ENCODE data around the gene RBAK.
"Not testable (repeated sequence)": the region's sequence is repeated elsewhere in the genome, so short reads cannot be mapped to it uniquely, and the experiment has no call there.

RBAK gene

DNA sequence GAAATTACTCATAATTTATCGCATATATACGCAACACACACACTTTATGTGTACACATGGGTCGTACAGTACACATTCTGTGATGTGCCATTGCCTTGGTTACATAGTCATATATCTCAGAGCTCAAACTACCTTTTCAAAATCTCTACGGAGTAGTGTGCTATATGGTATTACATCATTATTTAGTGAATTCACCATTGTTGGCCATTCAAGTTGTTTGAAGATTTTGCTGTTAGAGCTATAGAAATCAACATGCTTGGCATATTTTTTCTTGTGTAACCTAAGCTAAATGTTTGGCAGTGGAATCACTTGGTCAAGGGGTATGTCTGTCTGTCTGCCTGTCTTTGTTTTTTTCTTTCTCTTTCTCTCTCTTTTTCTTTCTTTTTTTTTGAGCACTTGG lies 44.7 kb upstream of the RBAK start:
- Histone ChIP-seq H3K27ac (no peak overlapping the region), H3K4me1 (ENCODE audit: control insufficient read depth in 1 of 2, insufficient read depth in 1 of 2, low read depth in 1 of 2, low read length in 1 of 2) (no peaks in the 10 kb centered on the region), H3K36me3 (peaks cover 29% of the 10 kb centered on the region), H3K4me3 (ENCODE audit: low read depth in 1 of 2, low read length in 1 of 2) (no peak overlapping the region), H3K9me3 (no peaks in the 10 kb centered on the region), H3K27me3 (no peaks in the 10 kb centered on the region)
- TF ChIP-seq, protein P1, sequence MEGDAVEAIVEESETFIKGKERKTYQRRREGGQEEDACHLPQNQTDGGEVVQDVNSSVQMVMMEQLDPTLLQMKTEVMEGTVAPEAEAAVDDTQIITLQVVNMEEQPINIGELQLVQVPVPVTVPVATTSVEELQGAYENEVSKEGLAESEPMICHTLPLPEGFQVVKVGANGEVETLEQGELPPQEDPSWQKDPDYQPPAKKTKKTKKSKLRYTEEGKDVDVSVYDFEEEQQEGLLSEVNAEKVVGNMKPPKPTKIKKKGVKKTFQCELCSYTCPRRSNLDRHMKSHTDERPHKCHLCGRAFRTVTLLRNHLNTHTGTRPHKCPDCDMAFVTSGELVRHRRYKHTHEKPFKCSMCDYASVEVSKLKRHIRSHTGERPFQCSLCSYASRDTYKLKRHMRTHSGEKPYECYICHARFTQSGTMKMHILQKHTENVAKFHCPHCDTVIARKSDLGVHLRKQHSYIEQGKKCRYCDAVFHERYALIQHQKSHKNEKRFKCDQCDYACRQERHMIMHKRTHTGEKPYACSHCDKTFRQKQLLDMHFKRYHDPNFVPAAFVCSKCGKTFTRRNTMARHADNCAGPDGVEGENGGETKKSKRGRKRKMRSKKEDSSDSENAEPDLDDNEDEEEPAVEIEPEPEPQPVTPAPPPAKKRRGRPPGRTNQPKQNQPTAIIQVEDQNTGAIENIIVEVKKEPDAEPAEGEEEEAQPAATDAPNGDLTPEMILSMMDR (IDR thresholded peaks at IDR 0.05): no peak

DNA sequence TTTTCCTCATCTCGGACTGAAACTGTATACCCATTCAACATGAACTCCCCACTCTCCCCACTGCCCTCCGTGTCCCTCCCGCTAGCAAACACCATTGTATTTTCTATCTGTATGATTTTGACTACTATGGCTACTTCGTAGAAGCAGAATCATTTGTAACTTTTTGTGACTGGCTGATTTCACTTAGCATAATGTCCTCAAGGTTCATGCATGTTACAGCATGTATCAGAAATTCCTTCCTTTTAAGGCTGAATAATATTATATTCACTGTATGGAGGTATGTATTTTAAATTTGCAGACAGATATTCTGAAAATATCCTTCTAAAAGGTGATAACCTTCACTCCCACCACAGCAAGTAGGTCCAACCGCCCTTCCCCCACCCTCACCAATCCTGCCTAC lies 43.7 kb upstream of the RBAK start:
- H3K4me1 ChIP-seq (ENCODE audit: control insufficient read depth in 1 of 2, insufficient read depth in 1 of 2, low read depth in 1 of 2, low read length in 1 of 2): no peaks in the 10 kb centered on the region
- H3K27ac ChIP-seq: no peak overlapping the region
- no peaks in the 10 kb centered on the region for H3K9me3 ChIP-seq
- H3K4me3 ChIP-seq (ENCODE audit: low read depth in 1 of 2, low read length in 1 of 2): no peak overlapping the region
- H3K36me3 ChIP-seq: peaks cover 20% of the 10 kb centered on the region
- H3K27me3 ChIP-seq: no peaks in the 10 kb centered on the region
- TF ChIP-seq, protein P1 (IDR thresholded peaks at IDR 0.05): no peak

DNA sequence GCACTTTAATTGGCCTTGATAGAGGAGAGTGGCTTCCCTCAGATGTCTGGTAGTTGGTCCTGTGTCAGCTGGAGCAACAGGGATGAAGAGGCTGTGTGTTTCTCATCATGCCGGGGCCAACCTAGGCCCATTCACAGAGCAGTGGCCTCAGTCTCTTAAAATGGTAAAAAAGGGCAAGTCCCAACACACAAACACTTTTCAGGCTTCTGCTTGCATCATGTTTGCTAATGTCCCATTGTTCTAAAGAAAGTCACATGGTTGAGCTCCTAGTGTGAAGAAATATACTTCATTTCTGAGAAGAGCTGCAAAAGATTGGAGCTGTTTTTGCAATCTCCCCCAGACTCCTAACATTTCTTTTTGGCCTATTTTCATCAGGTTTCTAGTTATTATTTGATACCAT lies 40.6 kb upstream of the RBAK start:
- no peaks in the 10 kb centered on the region for H3K36me3 ChIP-seq
- no peak overlapping the region for H3K4me3 ChIP-seq (ENCODE audit: low read depth in 1 of 2, low read length in 1 of 2)
- H3K9me3 ChIP-seq: no peaks in the 10 kb centered on the region
- no peak overlapping the region for H3K27ac ChIP-seq
- TF ChIP-seq, protein P1 (IDR thresholded peaks at IDR 0.05): no peak
- no peaks in the 10 kb centered on the region for H3K27me3 ChIP-seq
- H3K4me1 ChIP-seq (ENCODE audit: control insufficient read depth in 1 of 2, insufficient read depth in 1 of 2, low read depth in 1 of 2, low read length in 1 of 2): no peaks in the 10 kb centered on the region

DNA sequence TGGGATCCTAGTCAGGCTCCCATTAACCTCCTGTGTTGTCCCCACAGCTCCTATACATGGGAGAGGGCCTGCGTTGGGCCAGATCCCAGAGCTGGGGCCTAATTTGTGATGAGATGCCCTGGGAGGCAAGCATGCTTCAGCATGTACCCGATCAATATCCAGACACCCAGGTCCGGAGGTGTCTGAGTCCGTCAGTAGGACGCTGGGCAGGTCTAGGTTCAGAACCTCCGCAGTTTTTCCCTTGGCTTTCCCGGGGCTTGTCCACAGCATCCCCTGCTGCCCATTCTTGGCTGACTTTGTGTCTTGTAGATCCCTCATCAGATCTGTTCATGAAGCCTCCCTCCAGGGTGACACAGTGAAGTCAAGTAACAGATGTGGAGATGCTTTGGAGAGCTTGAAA lies 32.7 kb upstream of the RBAK start:
- Histone ChIP-seq H3K27me3 (no peaks in the 10 kb centered on the region), H3K36me3 (no peaks in the 10 kb centered on the region), H3K4me3 (ENCODE audit: low read depth in 1 of 2, low read length in 1 of 2) (no peak overlapping the region), H3K9me3 (no peaks in the 10 kb centered on the region), H3K4me1 (ENCODE audit: control insufficient read depth in 1 of 2, insufficient read depth in 1 of 2, low read depth in 1 of 2, low read length in 1 of 2) (no peaks in the 10 kb centered on the region), H3K27ac (no peak overlapping the region)
- TF ChIP-seq, protein P1 (IDR thresholded peaks at IDR 0.05): no peak

DNA sequence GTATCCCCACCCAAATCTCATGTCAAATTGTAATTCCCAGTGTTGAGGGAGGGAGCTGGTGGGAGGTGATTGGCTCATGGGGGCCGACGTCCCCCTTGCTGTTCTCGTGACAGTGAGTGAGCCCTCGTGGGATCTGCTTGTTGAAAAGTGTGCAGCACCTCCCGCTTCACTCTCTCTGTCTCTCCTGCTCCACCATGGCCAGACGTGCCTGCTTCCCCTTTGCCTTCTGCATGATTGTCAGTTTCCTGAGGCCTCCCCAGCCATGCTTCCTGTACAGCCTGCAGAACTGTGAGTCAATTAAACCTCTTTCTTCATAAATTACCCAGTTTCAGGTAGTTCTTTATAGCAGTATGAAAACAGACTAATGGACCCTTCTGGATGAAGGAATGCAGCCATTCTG lies 29.7 kb upstream of the RBAK start:
- H3K27ac ChIP-seq; H3K4me1 ChIP-seq (ENCODE audit: control insufficient read depth in 1 of 2, insufficient read depth in 1 of 2, low read depth in 1 of 2, low read length in 1 of 2); H3K4me3 ChIP-seq (ENCODE audit: low read depth in 1 of 2, low read length in 1 of 2); H3K36me3 ChIP-seq; H3K9me3 ChIP-seq; H3K27me3 ChIP-seq: not testable (repeated sequence)

DNA sequence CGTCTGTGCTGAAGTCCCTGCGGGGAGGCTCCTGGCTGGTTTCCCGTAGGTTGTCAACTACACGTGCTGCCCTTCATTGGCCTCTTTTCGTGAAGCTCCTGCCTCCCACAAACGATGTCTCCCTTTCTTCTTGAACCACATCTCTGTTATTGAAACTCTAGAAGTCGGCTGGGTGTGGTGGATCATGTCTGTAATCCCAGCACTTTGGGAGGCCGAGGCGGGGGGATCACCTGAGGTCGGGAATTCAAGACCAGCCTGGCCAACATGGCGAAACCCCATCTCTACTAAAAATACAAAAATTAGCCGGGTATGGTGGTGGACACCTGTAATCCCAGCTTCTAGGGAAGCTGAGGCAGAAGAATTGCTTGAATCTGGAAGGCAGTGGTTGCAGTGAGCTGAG lies 28.0 kb upstream of the RBAK start:
- H3K27me3 ChIP-seq; H3K27ac ChIP-seq; H3K9me3 ChIP-seq; H3K4me3 ChIP-seq (ENCODE audit: low read depth in 1 of 2, low read length in 1 of 2); H3K4me1 ChIP-seq (ENCODE audit: control insufficient read depth in 1 of 2, insufficient read depth in 1 of 2, low read depth in 1 of 2, low read length in 1 of 2); H3K36me3 ChIP-seq: not testable (repeated sequence)

DNA sequence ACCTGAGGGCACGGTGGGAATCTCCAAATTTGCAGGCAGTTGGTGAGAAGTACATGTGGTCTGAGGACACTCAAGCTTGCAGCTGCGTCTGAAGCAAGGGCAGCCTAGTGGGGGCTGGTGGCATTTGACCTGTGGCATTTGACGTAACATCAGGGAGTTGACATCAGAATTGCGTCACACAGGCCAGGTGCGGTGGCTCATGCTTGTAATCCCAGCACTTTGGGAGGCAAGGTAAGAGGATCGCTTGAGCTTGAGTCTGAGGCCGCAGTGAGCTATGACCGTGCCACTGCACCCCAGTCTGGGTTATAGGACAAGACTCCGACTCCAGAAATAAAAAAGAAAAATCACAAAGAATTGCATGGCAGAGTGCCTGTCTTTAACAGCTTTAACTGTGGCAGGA lies 25.6 kb upstream of the RBAK start:
- Histone ChIP-seq H3K9me3 (no peaks in the 10 kb centered on the region), H3K27ac (no peak overlapping the region), H3K4me1 (ENCODE audit: control insufficient read depth in 1 of 2, insufficient read depth in 1 of 2, low read depth in 1 of 2, low read length in 1 of 2) (no peaks in the 10 kb centered on the region), H3K27me3 (no peaks in the 10 kb centered on the region), H3K36me3 (no peaks in the 10 kb centered on the region), H3K4me3 (ENCODE audit: low read depth in 1 of 2, low read length in 1 of 2) (no peak overlapping the region)
- TF ChIP-seq, protein P1 (IDR thresholded peaks at IDR 0.05): no peak

DNA sequence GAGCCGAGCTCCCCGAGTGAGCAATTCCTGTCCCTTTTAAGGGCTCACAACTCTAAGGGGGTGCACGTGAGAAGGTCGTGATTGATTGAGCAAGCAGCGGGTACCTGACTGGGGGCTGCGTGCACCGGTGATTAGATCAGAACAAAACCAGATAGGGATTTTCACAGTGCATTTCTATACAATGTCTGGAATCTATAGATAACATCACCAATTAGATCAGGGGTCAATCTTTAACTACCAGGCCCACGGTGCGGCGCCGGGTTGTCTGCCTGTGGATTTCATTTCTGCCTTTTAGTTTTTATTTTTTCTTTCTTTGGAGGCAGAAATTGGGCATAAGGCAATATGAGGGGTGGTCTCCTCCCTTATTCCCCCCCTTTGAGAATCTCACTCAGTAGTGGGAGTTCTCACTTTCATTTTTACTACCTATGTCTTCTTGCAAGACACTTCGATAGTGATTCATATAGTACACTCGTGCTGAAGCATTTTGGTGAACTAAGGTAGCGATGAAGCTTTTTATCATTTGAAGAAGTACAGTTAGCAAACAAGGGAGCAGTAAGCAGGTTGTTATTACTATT lies 24.6 kb upstream of the RBAK start:
- H3K4me1 ChIP-seq (ENCODE audit: control insufficient read depth in 1 of 2, insufficient read depth in 1 of 2, low read depth in 1 of 2, low read length in 1 of 2); H3K9me3 ChIP-seq; H3K4me3 ChIP-seq (ENCODE audit: low read depth in 1 of 2, low read length in 1 of 2); H3K27me3 ChIP-seq; H3K36me3 ChIP-seq; H3K27ac ChIP-seq: not testable (repeated sequence)

DNA sequence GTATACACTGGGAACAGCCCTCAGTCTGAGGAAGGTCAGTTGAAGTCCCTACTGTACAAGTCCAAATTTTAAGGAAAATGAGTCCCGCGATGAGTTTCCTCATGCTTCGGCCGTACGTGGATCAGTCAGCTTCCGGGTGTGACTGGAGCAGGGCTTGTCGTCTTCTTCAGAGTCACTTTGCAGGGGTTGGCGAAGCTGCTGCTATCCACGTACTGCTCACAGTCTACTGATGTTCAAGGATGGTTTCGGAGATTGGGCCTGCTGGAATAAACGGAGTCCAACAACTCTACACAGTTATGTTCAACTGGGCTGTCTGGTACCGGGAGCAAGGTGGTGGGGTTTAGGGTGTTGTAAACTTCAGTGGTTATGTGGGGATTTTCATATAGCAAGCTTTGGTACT lies 22.0 kb upstream of the RBAK start:
- H3K27me3 ChIP-seq; H3K4me3 ChIP-seq (ENCODE audit: low read depth in 1 of 2, low read length in 1 of 2); H3K9me3 ChIP-seq; H3K4me1 ChIP-seq (ENCODE audit: control insufficient read depth in 1 of 2, insufficient read depth in 1 of 2, low read depth in 1 of 2, low read length in 1 of 2); H3K36me3 ChIP-seq; H3K27ac ChIP-seq: not testable (repeated sequence)

Data from neutrophil (primary cell).